Esophagus muscularis mucosa (tissue), 4 donors: ENCODE data around the gene C3orf70. TPM values are rescaled to one million over a fixed set of nuclear protein-coding genes. Genes with fewer than 3 reads are reported as not detected.

Experiments
- DNase-seq: peaks from one replicate; pipeline ENCODE4 v3.0.0-alpha.2; 2017; ENCODE audit errors: extremely low spot score
- H3K27ac ChIP-seq, 4 donors: fragments of 200-600 bp; sonication (generic); replicated peaks in 1 of 4; 1 replicate in 3 of 4; 2 replicates in 1 of 4; pipeline ENCODE4 v1.5.1; 2016 to 2019; ENCODE audit warnings: mild to moderate bottlenecking in 1 of 4
- H3K27me3 ChIP-seq, 4 donors: fragments of 200-600 bp; sonication (generic); one replicate each; pipeline versions ENCODE4 v1.5.1 to v1.6.0; 2016 to 2019
- H3K36me3 ChIP-seq, 4 donors: fragments of 200-600 bp; sonication (generic); one replicate each; pipeline ENCODE4 v1.5.1; 2016 to 2019
- H3K4me1 ChIP-seq, 4 donors: fragments of 200-600 bp; sonication (generic); one replicate each; pipeline ENCODE4 v1.5.1; 2016 to 2019
- H3K4me3 ChIP-seq, 4 donors: fragments of 200-600 bp; sonication (generic); 1 replicate in 2 of 4; 2 replicates in 2 of 4; pipeline ENCODE4 v1.5.1; 2016 to 2019; ENCODE audit warnings: mild to moderate bottlenecking in 4 of 4, moderate library complexity in 1 of 4
- H3K9me3 ChIP-seq, 4 donors: fragments of 200-600 bp; sonication (generic); 1 replicate in 3 of 4; 2 replicates in 1 of 4; pipeline ENCODE4 v1.5.1; 2016 to 2019
- EP300 ChIP-seq: sonication (generic); formaldehyde crosslinking; IDR thresholded peaks from one replicate; pipeline ENCODE4 v1.6.1; 2017; ENCODE audit warnings: antibody characterized with exemption
- POLR2A ChIP-seq: fragments of 450-650 bp; IDR thresholded peaks from one replicate; pipeline ENCODE4 v1.6.1; 2017; ENCODE audit warnings: antibody characterized with exemption, moderate library complexity, mild to moderate bottlenecking, low read depth
- POLR2AphosphoS5 ChIP-seq, 2 donors: sonication (generic); formaldehyde crosslinking; IDR thresholded peaks; one replicate each; pipeline ENCODE4 v1.6.1; 2017; ENCODE audit warnings: antibody characterized with exemption in 2 of 2
- WGBS: methylation state at CpG from one replicate; pipeline ENCODE4 v1.1.5; 2018; 5-methylcytosine and 5-hydroxymethylcytosine counted together
- intact Hi-C: fragments of 100-400 bp; cut with DNase I; formaldehyde crosslinking; loops from one replicate; pipeline ENCODE4 v1.15.1; 2023
- total RNA-seq, 4 donors: library from RNA; depleted of rRNA; stranded (reverse); fragments of >200 nt; gene quantifications; one replicate each; pipeline versions ENCODE4 v1.1.0 to v1.2.1, GENCODE V29; 2016
- TF ChIP-seq, protein P1 (sequence below), 3 experiments: fragments of 200-600 bp in 2 of 3; fragments of 450-650 bp in 1 of 3; sonication (generic) in 2 of 3; IDR thresholded peaks; one replicate each; pipeline ENCODE4 v1.5.1; 2017 to 2019; ENCODE audit warnings: antibody characterized with exemption in 3 of 3, mild to moderate bottlenecking in 2 of 3, moderate library complexity in 1 of 3

The C3orf70 gene
- total RNA-seq, 4 donors from 2014 or later, result 33.1 to 54.0 (median 38.9) TPM

- DNase-seq, result no peak
- Histone ChIP-seq H3K27ac (peak overlapping the region; percentile 95 to 98 (median 96)), H3K4me3 (peak overlapping the region; percentile 83 to 95 (median 90)), H3K9me3 (no peaks in the 10 kb centered on the region), H3K4me1 (peaks cover 6 to 63% (median 49%) of the 10 kb centered on the region in 4 donors), H3K36me3 (no peaks in the 10 kb centered on the region), H3K27me3 (peaks cover 0 to 4% (median 0%) of the 10 kb centered on the region in 4 donors)
- intact Hi-C loops, result loop anchor here (5.0 kb wide), 1 partner anchor 65 kb away; no protein-coding TSS in a partner anchor
- no peak for TF ChIP-seq EP300
- no peak for TF ChIP-seq POLR2AphosphoS5 (IDR thresholded peaks at IDR 0.05)
- TF ChIP-seq, protein P1, sequence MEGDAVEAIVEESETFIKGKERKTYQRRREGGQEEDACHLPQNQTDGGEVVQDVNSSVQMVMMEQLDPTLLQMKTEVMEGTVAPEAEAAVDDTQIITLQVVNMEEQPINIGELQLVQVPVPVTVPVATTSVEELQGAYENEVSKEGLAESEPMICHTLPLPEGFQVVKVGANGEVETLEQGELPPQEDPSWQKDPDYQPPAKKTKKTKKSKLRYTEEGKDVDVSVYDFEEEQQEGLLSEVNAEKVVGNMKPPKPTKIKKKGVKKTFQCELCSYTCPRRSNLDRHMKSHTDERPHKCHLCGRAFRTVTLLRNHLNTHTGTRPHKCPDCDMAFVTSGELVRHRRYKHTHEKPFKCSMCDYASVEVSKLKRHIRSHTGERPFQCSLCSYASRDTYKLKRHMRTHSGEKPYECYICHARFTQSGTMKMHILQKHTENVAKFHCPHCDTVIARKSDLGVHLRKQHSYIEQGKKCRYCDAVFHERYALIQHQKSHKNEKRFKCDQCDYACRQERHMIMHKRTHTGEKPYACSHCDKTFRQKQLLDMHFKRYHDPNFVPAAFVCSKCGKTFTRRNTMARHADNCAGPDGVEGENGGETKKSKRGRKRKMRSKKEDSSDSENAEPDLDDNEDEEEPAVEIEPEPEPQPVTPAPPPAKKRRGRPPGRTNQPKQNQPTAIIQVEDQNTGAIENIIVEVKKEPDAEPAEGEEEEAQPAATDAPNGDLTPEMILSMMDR (IDR thresholded peaks at IDR 0.05), result no peak
- no peak for TF ChIP-seq POLR2A
- WGBS, result 2% methylated on average over 9 of the region's 9 CpGs
Measured at GRCh38 chr3:185151964-185152409, 873 bp downstream of the C3orf70 start.

DNA sequence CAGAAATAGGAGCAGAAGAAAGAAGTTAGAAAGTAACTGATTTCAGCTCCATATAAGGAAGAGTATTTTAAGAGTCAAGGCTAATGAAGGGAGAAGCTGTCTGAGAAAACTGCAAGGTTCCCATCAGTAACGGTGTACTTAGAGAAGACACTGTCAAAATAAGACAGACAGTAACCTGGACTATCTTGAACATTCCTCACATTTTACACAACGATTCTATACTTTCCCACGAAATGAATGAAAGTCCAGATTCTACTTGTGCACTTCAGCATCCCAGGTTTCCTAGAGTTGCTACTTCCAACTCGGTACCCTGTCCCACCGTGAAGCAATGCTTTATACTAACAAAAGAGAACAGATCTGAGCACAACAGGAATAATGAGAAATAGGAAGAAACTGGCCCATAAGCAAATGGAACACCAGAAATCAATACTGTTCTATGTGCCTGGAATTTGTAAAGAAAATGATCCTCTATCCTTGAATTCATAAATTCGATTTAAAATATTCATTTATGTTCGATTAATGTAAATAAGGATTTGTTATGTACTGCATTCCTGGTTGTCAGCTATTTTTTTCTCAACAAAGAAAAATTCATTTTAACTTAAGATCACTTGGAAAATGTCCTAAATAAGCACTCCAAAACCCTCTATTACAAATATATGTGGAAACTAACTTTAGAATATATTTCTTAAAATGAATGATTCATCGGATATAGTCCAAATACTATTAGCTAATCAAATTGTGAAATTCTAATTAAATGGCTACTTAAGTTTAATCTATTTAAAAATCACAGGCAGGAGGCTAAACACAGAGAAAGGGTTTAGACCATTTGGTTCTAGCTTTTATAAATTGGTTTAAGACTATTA, 1.5 kb downstream of the C3orf70 start:
- peak overlapping the region; percentile 95 to 98 (median 96) for H3K27ac ChIP-seq
- no peaks in the 10 kb centered on the region for H3K9me3 ChIP-seq
- DNase-seq, result no peak
- no peaks in the 10 kb centered on the region for H3K36me3 ChIP-seq
- 38% methylated on average over 8 of the region's 8 CpGs for WGBS
- peak overlapping the region; percentile 83 to 95 (median 90) for H3K4me3 ChIP-seq
- intact Hi-C loops, result loop anchor here (5.0 kb wide), 1 partner anchor 64 kb away; no protein-coding TSS in a partner anchor
- peaks cover 6 to 64% (median 51%) of the 10 kb centered on the region in 4 donors for H3K4me1 ChIP-seq
- peak in 1 of 2 donors; percentile 21 for TF ChIP-seq POLR2AphosphoS5 (IDR thresholded peaks at IDR 0.05)
- TF ChIP-seq EP300, result no peak
- H3K27me3 ChIP-seq, result peaks cover 0 to 4% (median 0%) of the 10 kb centered on the region in 4 donors

- H3K4me3 ChIP-seq, result peak overlapping the region; percentile 83 to 95 (median 90)
- no peaks in the 10 kb centered on the region for H3K36me3 ChIP-seq
- H3K27me3 ChIP-seq, result peaks cover 0 to 4% (median 0%) of the 10 kb centered on the region in 4 donors
- H3K4me1 ChIP-seq, result peaks cover 6 to 64% (median 52%) of the 10 kb centered on the region in 4 donors
- 42% methylated on average over 1 of the region's 1 CpG for WGBS
- TF ChIP-seq EP300 (no peak), POLR2AphosphoS5 (IDR thresholded peaks at IDR 0.05) (no peak), POLR2A (no peak)
- TF ChIP-seq, protein P1 (IDR thresholded peaks at IDR 0.05), result no peak
- intact Hi-C loops, result loop anchor here (5.0 kb wide), 1 partner anchor 63 kb away; no protein-coding TSS in a partner anchor
- no peak for DNase-seq
- H3K27ac ChIP-seq, result peak overlapping the region; percentile 95 to 98 (median 96)
- no peaks in the 10 kb centered on the region for H3K9me3 ChIP-seq
Measured at GRCh38 chr3:185150561-185150960, 2.3 kb downstream of the C3orf70 start.

DNA sequence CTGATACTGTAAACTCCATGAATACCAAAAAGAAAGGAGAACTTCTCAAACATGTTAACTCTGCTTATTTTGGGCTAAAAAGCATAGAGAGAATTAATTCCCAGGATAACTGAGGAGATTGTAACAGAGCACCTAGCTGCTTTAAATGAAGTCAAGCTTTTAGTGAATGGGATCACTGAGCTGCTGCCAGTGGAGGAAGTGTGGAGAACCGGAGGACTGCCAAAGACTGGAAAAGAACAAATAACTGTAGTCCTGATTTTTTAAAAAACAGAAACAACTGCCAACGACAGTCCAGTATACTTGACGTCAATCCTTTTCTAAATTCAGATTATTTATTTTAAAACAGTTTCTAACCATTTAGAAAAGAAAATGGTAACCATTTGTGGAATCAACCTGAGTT, 3.3 kb downstream of the C3orf70 start:
- H3K4me1 ChIP-seq, result peaks cover 6 to 69% (median 62%) of the 10 kb centered on the region in 4 donors

More for the DNA sequence above, 3.3 kb downstream of the C3orf70 start:
- TF ChIP-seq POLR2AphosphoS5 (IDR thresholded peaks at IDR 0.05) (no peak), POLR2A (no peak), EP300 (no peak)
- TF ChIP-seq, protein P1 (IDR thresholded peaks at IDR 0.05), result no peak
- no peak for DNase-seq
- Histone ChIP-seq H3K27me3 (peaks cover 0 to 4% (median 0%) of the 10 kb centered on the region in 4 donors), H3K4me3 (peak overlapping the region in 3 of 4 donors; percentile 83 to 94 (median 85)), H3K9me3 (no peaks in the 10 kb centered on the region), H3K27ac (peak overlapping the region; percentile 95 to 98 (median 96)), H3K36me3 (no peaks in the 10 kb centered on the region)
- intact Hi-C loops, result no loop called here
- 36% methylated on average over 3 of the region's 3 CpGs for WGBS
